A673 (cell line): ENCODE results near the gene PASD1. TPM values are rescaled to one million over a fixed set of nuclear protein-coding genes. Genes with fewer than 3 reads are reported as not detected.
A peak's percentile ranks its signal among the peaks of the same experiment; 100 is the strongest.
"Not testable (repeated sequence)": the region's sequence is repeated elsewhere in the genome, so short reads cannot be mapped to it uniquely, and the experiment has no call there.

Source experiments
- BruUV-seq: library from RNA; stranded (reverse); fragments of 400-500 nt; replicated peaks from 2 replicates; lab custom pipeline; 2021; lab: Mats Ljungman, UMichigan
- CTCF ChIA-PET: fragments of 300-600 bp; sonication (Branson Sonifier 250); formaldehyde crosslinking; loops from one replicate; lab custom pipeline; 2022; ENCODE audit warnings: antibody characterized with exemption; lab: Charles Lee
- POLR2A ChIA-PET: fragments of 300-600 bp; sonication (Branson Sonifier 250); formaldehyde crosslinking; loops from one replicate; lab custom pipeline; 2022; ENCODE audit warnings: antibody characterized with exemption; ENCODE audit not compliant: low non-redundant PET; lab: Charles Lee
- DNase-seq: peaks from one replicate; pipeline ENCODE4 v3.0.0-alpha.2; 2015; ENCODE audit warnings: low spot score
- H3K27ac ChIP-seq: fragments of 200-600 bp; sonication (generic); 2 replicates; pipeline ENCODE4 v1.5.1; 2016; ENCODE audit warnings: mixed run types, low read depth, mild to moderate bottlenecking, mixed read lengths, antibody characterized with exemption, low read length; ENCODE audit not compliant: poor library complexity, severe bottlenecking
- H3K27me3 ChIP-seq: fragments of 200-600 bp; sonication (generic); replicated peaks from 2 replicates; pipeline ENCODE4 v1.6.1; 2017; ENCODE audit warnings: mixed run types, low read depth, mild to moderate bottlenecking, mixed read lengths, antibody characterized with exemption, low read length; ENCODE audit not compliant: insufficient read depth, poor library complexity
- H3K36me3 ChIP-seq: fragments of 200-600 bp; sonication (generic); 2 replicates; pipeline ENCODE4 v1.6.1; 2016; ENCODE audit warnings: mixed run types, mild to moderate bottlenecking, mixed read lengths, antibody characterized with exemption, low read length; ENCODE audit not compliant: insufficient read depth, poor library complexity, severe bottlenecking
- H3K4me1 ChIP-seq: fragments of 200-600 bp; sonication (generic); 2 replicates; pipeline ENCODE4 v1.6.1; 2017; ENCODE audit warnings: mixed run types, mild to moderate bottlenecking, mixed read lengths, antibody characterized with exemption, low read length; ENCODE audit not compliant: insufficient read depth, poor library complexity, severe bottlenecking
- H3K4me3 ChIP-seq: fragments of 200-600 bp; sonication (generic); 2 replicates; pipeline ENCODE4 v1.5.1; 2016; ENCODE audit warnings: low read depth, mixed run types, mild to moderate bottlenecking, mixed read lengths, low read length; ENCODE audit not compliant: poor library complexity, severe bottlenecking
- H3K9me3 ChIP-seq: fragments of 200-600 bp; sonication (generic); 2 replicates; pipeline ENCODE4 v1.6.1; 2016; ENCODE audit warnings: mixed run types, low read depth, mild to moderate bottlenecking, mixed read lengths, antibody characterized with exemption, low read length; ENCODE audit not compliant: poor library complexity, severe bottlenecking
- CTCF ChIP-seq: fragments of 300-800, 200-600 bp; sonication (generic); conservative IDR thresholded peaks from 2 replicates; pipeline ENCODE4 v1.5.1; 2017; ENCODE audit warnings: low read depth, mild to moderate bottlenecking, antibody characterized with exemption, low read length, moderate library complexity, mixed read lengths
- EZH2 ChIP-seq: fragments of 200-600 bp; sonication (generic); IDR thresholded peaks from 2 replicates; pipeline ENCODE4 v1.6.1; 2017; ENCODE audit warnings: borderline replicate concordance, low read depth, mild to moderate bottlenecking, mixed read lengths, antibody characterized with exemption, low read length; ENCODE audit not compliant: poor library complexity, severe bottlenecking
- intact Hi-C: fragments of 100-400 bp; cut with micrococcal nuclease; formaldehyde crosslinking; loops from one replicate; pipeline ENCODE4 v1.10.0; 2022; ENCODE audit not compliant: unreplicated experiment
- total RNA-seq: library from RNA; stranded (reverse); gene quantifications from 2 replicates; pipeline ENCODE4 v1.2.3, GENCODE V29; 2021

PASD1 gene
- total RNA-seq, 1 experiment from 2014 or later: not detected

GRCh38 chrX:151570561-151570960, 7.1 kb downstream of the PASD1 start:
- Histone ChIP-seq H3K4me3 (no peak overlapping the region), H3K4me1 (no peaks in the 10 kb centered on the region), H3K9me3 (no peaks in the 10 kb centered on the region), H3K36me3 (no peaks in the 10 kb centered on the region), H3K27me3 (peaks cover 4% of the 10 kb centered on the region), H3K27ac (no peak overlapping the region)
- CTCF ChIA-PET: no interaction called here
- POLR2A ChIA-PET: no interaction called here
- intact Hi-C loops: no loop called here
- no TSS peak for BruUV-seq
- DNase-seq: no peak
- TF ChIP-seq CTCF: no peak

GRCh38 chrX:151593384-151593783, 29.9 kb downstream of the PASD1 start:
- BruUV-seq, H3K9me3 ChIP-seq, H3K27me3 ChIP-seq, H3K4me3 ChIP-seq, H3K4me1 ChIP-seq, H3K27ac ChIP-seq, CTCF ChIA-PET, H3K36me3 ChIP-seq, POLR2A ChIA-PET, intact Hi-C loops, DNase-seq: not testable (repeated sequence)

GRCh38 chrX:151596282-151596681, 32.8 kb downstream of the PASD1 start:
- POLR2A ChIA-PET: no interaction called here
- intact Hi-C loops: no loop called here
- Histone ChIP-seq H3K36me3 (no peaks in the 10 kb centered on the region), H3K27ac (no peak overlapping the region), H3K4me1 (no peaks in the 10 kb centered on the region), H3K4me3 (no peak overlapping the region), H3K9me3 (no peaks in the 10 kb centered on the region), H3K27me3 (peaks cover 4% of the 10 kb centered on the region)
- BruUV-seq: no TSS peak
- CTCF ChIA-PET: no interaction called here
- DNase-seq: peak; percentile 3
- TF ChIP-seq CTCF: no peak
- no peak for TF ChIP-seq EZH2

- no peaks in the 10 kb centered on the region for H3K4me1 ChIP-seq
- ChIA-PET POLR2A (no interaction called here), CTCF (no interaction called here)
- no peak overlapping the region for H3K4me3 ChIP-seq
- H3K27me3 ChIP-seq: peaks cover 4% of the 10 kb centered on the region
- intact Hi-C loops: no loop called here
- H3K27ac ChIP-seq: no peak overlapping the region
- no peak for DNase-seq
- no peaks in the 10 kb centered on the region for H3K9me3 ChIP-seq
- TF ChIP-seq EZH2 (no peak), CTCF (no peak)
- H3K36me3 ChIP-seq: no peaks in the 10 kb centered on the region
- no TSS peak for BruUV-seq
Observed at GRCh38 chrX:151604931-151605330, 41.5 kb downstream of the PASD1 start.
